Measurements from ENCODE around the gene HOXA9. TPM values are rescaled to one million over a fixed set of nuclear protein-coding genes. Genes with fewer than 3 reads are reported as not detected.

HOXA9 gene
- total RNA-seq, 1 experiment from 2014 or later = not detected

- in situ Hi-C loops (cut with HindIII; ENCODE audit: low pct_unique_long_range_greater_than_20kb, low sequenced_read_pairs) = no loop called here
These were observed 22.1 kb downstream of the HOXA9 start, which contains the start of gene HOXA5 for GRCh38 chr7:27143023-27143949. Gene HOXA5, minus strand, starts transcription at chr7:27143681. Its CDS starts 74 bp downstream, at chr7:27143607.

GRCh38 chr7:27142580-27143022 is 22.7 kb downstream of the HOXA9 start:
- no peak for DNase-seq (ENCODE audit: low read depth, low spot score)
- in situ Hi-C loops (cut with HindIII; ENCODE audit: low pct_unique_long_range_greater_than_20kb, low sequenced_read_pairs) = no loop called here

More at GRCh38 chr7:27143023-27143949, 22.1 kb downstream of the HOXA9 start, which contains the start of gene HOXA5:
- peak; percentile 98 for DNase-seq (ENCODE audit: low read depth, low spot score)

GRCh38 chr7:27141923-27142579 is 23.3 kb downstream of the HOXA9 start:
- in situ Hi-C loops (cut with HindIII; ENCODE audit: low pct_unique_long_range_greater_than_20kb, low sequenced_read_pairs) = no loop called here
- DNase-seq (ENCODE audit: low read depth, low spot score) = no peak

GRCh38 chr7:27141137-27141922 is 24.0 kb downstream of the HOXA9 start:
- no peak for DNase-seq (ENCODE audit: low read depth, low spot score)
- in situ Hi-C loops (cut with HindIII; ENCODE audit: low pct_unique_long_range_greater_than_20kb, low sequenced_read_pairs) = no loop called here

GRCh38 chr7:27140126-27140857 is 25.0 kb downstream of the HOXA9 start:
- in situ Hi-C loops (cut with HindIII; ENCODE audit: low pct_unique_long_range_greater_than_20kb, low sequenced_read_pairs) = no loop called here

GRCh38 chr7:27139334-27140125 is 25.8 kb downstream of the HOXA9 start:
- DNase-seq (ENCODE audit: low read depth, low spot score) = no peak
- in situ Hi-C loops (cut with HindIII; ENCODE audit: low pct_unique_long_range_greater_than_20kb, low sequenced_read_pairs) = no loop called here

More at GRCh38 chr7:27140126-27140857, 25.0 kb downstream of the HOXA9 start:
- DNase-seq (ENCODE audit: low read depth, low spot score) = no peak

GRCh38 chr7:27138985-27139333 is 26.4 kb downstream of the HOXA9 start:
- in situ Hi-C loops (cut with HindIII; ENCODE audit: low pct_unique_long_range_greater_than_20kb, low sequenced_read_pairs) = no loop called here
- DNase-seq (ENCODE audit: low read depth, low spot score) = no peak

- DNase-seq (ENCODE audit: low read depth, low spot score) = no peak
- in situ Hi-C loops (cut with HindIII; ENCODE audit: low pct_unique_long_range_greater_than_20kb, low sequenced_read_pairs) = no loop called here
These were observed 26.9 kb downstream of the HOXA9 start for GRCh38 chr7:27138472-27138871.

GRCh38 chr7:27137640-27138315 is 27.6 kb downstream of the HOXA9 start:
- no peak for DNase-seq (ENCODE audit: low read depth, low spot score)
- in situ Hi-C loops (cut with HindIII; ENCODE audit: low pct_unique_long_range_greater_than_20kb, low sequenced_read_pairs) = no loop called here

- in situ Hi-C loops (cut with HindIII; ENCODE audit: low pct_unique_long_range_greater_than_20kb, low sequenced_read_pairs) = no loop called here
- DNase-seq (ENCODE audit: low read depth, low spot score) = peak; percentile 43
These were observed 30.9 kb downstream of the HOXA9 start for GRCh38 chr7:27134392-27134791.

GRCh38 chr7:27133409-27134231 is 31.7 kb downstream of the HOXA9 start:
- peak; percentile 37 for DNase-seq (ENCODE audit: low read depth, low spot score)
- in situ Hi-C loops (cut with HindIII; ENCODE audit: low pct_unique_long_range_greater_than_20kb, low sequenced_read_pairs) = no loop called here

GRCh38 chr7:27132978-27133377 is 32.4 kb downstream of the HOXA9 start:
- no peak for DNase-seq (ENCODE audit: low read depth, low spot score)
- in situ Hi-C loops (cut with HindIII; ENCODE audit: low pct_unique_long_range_greater_than_20kb, low sequenced_read_pairs) = no loop called here

- in situ Hi-C loops (cut with HindIII; ENCODE audit: low pct_unique_long_range_greater_than_20kb, low sequenced_read_pairs) = no loop called here
- DNase-seq (ENCODE audit: low read depth, low spot score) = no peak
These were observed 33.1 kb downstream of the HOXA9 start for GRCh38 chr7:27132214-27132613.

GRCh38 chr7:27131390-27131819 is 33.9 kb downstream of the HOXA9 start:
- DNase-seq (ENCODE audit: low read depth, low spot score) = no peak
- in situ Hi-C loops (cut with HindIII; ENCODE audit: low pct_unique_long_range_greater_than_20kb, low sequenced_read_pairs) = no loop called here

Measured in SK-MEL-5 (cell line).